ENCODE results near the gene HEPN1. TPM values are rescaled to one million over a fixed set of nuclear protein-coding genes. Genes with fewer than 3 reads are reported as not detected.

Gene HEPN1
- total RNA-seq, 1 experiment from 2014 or later = not detected

DNA sequence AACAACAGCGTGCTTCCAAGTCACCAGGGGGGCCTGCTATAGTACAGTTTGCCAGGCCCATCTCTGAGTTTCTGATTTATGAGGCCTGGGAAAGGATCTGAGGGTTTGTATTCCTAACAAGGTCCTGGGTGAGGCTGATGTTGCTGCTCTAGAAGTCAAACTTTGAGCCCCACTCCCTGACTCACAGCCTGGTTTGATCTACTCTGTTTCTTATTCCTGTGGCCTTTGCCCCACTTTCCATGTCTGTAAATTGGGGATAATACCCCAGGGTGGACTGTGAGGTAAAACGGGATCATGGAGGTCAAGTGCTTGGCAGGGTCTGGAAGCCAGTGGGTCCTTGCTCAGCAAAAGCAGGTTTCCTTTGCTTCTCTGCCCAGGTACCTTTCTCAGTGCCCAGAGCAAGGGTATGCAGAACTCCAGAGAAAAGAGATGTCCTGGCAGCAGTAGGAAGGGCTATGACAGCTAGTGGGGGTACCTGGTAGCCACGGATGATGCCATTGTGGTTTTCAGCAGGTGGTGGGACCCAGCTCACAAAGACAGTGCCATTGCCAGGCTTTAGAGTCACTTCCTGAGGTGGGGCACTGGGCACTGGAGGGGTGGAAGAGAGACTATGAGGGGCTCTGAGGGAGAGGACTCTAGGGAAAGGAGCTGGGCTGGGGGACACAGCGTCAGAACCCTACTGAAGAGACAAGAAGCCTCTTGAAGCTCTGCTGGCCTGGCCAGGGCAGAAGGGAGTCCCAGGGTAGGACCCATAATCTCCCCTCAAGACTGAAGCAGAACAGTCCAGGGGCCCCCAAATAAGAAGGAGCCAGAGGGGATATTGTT, 24.2 kb upstream of the HEPN1 start:
- Histone ChIP-seq H3K9ac (ENCODE audit: low read length) (no peak overlapping the region), H2AFZ (ENCODE audit: low read length) (no peak overlapping the region), H3K27me3 (ENCODE audit: low read length) (no peaks in the 10 kb centered on the region), H3K27ac (ENCODE audit: low read length) (no peak overlapping the region), H3K4me1 (ENCODE audit: low read length) (no peaks in the 10 kb centered on the region), H3K9me2 (replicated peaks; ENCODE audit: insufficient read depth, low read length) (no peaks in the 10 kb centered on the region), H4K20me1 (ENCODE audit: insufficient read depth, low read depth, low read length) (no peaks in the 10 kb centered on the region), H3K9me3 (ENCODE audit: low read length) (no peaks in the 10 kb centered on the region), H3K36me3 (ENCODE audit: insufficient read depth, low read length) (no peaks in the 10 kb centered on the region), H3K79me2 (ENCODE audit: low read length) (no peaks in the 10 kb centered on the region), H3K4me3 (ENCODE audit: low read length) (no peak overlapping the region), H3K4me2 (ENCODE audit: low read depth, low read length, poor library complexity, severe bottlenecking) (no peak overlapping the region)
- no peak for DNase-seq

DNA sequence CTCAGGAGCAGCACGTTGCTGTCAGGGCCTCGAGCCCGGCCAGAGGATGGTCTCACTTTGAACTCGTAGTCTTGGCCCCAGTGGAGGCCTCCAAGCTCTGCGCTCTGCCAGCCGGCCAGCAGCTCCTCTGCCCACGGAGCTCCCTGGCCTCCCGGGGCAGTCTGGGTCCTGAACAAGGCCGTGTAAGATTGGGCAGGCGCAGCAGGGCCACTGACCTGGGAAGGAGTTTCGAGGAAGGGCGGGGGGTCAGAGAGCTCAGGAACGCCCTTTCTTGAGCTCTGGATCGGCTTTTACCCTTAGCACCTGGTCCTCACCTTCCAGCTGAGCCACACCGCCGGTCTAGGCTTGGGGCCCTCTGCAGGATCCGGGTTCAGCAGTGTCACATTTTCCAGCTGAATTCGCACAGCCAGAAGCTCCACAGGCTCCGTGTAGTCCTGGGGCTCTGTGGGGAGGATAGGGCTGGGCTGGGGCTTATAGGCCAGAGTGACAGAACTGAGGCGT, 23.5 kb upstream of the HEPN1 start:
- no peaks in the 10 kb centered on the region for H3K9me2 ChIP-seq (replicated peaks; ENCODE audit: insufficient read depth, low read length)
- H3K4me3 ChIP-seq (ENCODE audit: low read length) = no peak overlapping the region
- H3K9me3 ChIP-seq (ENCODE audit: low read length) = no peaks in the 10 kb centered on the region
- H3K36me3 ChIP-seq (ENCODE audit: insufficient read depth, low read length) = no peaks in the 10 kb centered on the region
- no peaks in the 10 kb centered on the region for H3K27me3 ChIP-seq (ENCODE audit: low read length)
- no peaks in the 10 kb centered on the region for H3K79me2 ChIP-seq (ENCODE audit: low read length)
- no peak overlapping the region for H2AFZ ChIP-seq (ENCODE audit: low read length)
- no peak overlapping the region for H3K4me2 ChIP-seq (ENCODE audit: low read depth, low read length, poor library complexity, severe bottlenecking)
- DNase-seq = no peak
- H4K20me1 ChIP-seq (ENCODE audit: insufficient read depth, low read depth, low read length) = no peaks in the 10 kb centered on the region
- H3K27ac ChIP-seq (ENCODE audit: low read length) = no peak overlapping the region
- H3K9ac ChIP-seq (ENCODE audit: low read length) = no peak overlapping the region
- no peaks in the 10 kb centered on the region for H3K4me1 ChIP-seq (ENCODE audit: low read length)

DNA sequence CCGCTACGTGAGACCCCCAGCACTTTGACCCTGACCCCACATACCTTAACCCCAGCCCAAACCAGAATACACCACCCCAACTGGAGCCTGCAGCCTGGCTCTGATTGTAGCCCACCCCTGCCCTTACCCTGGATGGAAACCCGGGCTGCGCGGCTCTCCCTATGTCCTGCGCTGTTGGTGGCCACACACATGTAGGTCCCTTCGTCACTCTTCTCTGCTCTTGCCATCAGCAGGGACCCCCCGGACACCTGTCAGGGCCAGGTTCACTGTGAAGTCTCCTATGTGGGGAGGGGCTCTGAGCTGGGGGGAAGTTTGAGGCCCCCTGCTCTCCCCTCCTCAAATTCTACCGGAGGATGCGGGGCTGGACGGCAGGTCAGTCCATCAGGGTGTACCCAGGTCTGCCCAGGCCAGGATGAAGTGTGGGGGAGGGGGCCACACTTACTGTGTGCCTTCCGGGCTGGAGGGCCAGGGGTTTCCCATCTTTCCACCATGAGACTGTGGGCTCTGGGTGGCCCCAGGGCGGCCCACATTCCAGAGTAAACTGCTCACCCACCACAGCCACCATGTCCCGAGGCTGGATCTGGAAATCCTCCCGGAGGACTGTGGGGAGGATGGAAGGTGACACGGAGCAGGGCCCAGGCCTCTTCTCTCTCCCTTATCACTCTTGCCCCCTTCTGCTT, 22.8 kb upstream of the HEPN1 start:
- Histone ChIP-seq H3K36me3 (ENCODE audit: insufficient read depth, low read length) (no peaks in the 10 kb centered on the region), H2AFZ (ENCODE audit: low read length) (no peak overlapping the region), H3K27me3 (ENCODE audit: low read length) (no peaks in the 10 kb centered on the region), H3K4me2 (ENCODE audit: low read depth, low read length, poor library complexity, severe bottlenecking) (no peak overlapping the region), H3K79me2 (ENCODE audit: low read length) (no peaks in the 10 kb centered on the region), H3K4me3 (ENCODE audit: low read length) (no peak overlapping the region), H3K9me3 (ENCODE audit: low read length) (no peaks in the 10 kb centered on the region), H3K27ac (ENCODE audit: low read length) (no peak overlapping the region), H3K9me2 (replicated peaks; ENCODE audit: insufficient read depth, low read length) (no peaks in the 10 kb centered on the region), H3K9ac (ENCODE audit: low read length) (no peak overlapping the region), H3K4me1 (ENCODE audit: low read length) (no peaks in the 10 kb centered on the region), H4K20me1 (ENCODE audit: insufficient read depth, low read depth, low read length) (no peaks in the 10 kb centered on the region)
- no peak for DNase-seq

DNA sequence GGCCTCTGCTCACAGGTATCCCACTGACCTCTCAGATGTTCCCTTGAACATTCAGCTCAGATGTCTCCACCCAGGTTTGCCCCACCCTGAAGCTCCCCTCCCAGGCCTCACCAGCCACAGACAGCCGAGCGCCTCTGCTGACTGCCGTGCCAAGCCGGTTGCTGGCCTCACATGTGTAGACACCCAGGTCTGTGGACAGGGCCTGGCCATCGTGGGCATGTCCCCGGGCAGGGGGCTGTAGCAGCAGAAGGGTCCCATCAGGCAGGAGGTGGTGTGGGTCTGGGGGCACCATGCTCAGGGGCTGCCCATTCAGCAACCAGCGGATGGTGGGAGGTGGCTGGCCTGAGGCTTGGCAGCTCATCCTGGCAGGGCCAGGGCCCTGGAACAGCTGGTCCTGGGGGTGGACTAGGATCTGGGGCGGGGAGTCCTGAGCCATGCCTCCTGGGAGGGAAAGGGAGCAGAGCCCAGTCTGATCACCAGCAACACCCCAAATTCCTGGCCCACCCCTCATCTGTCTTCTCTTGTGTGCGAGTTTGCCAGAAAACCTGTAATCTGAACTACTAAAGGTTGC, 22.1 kb upstream of the HEPN1 start:
- Histone ChIP-seq H3K4me2 (ENCODE audit: low read depth, low read length, poor library complexity, severe bottlenecking) (no peak overlapping the region), H3K27ac (ENCODE audit: low read length) (no peak overlapping the region), H3K27me3 (ENCODE audit: low read length) (no peaks in the 10 kb centered on the region), H3K4me3 (ENCODE audit: low read length) (no peak overlapping the region), H3K79me2 (ENCODE audit: low read length) (no peaks in the 10 kb centered on the region), H4K20me1 (ENCODE audit: insufficient read depth, low read depth, low read length) (no peaks in the 10 kb centered on the region), H3K36me3 (ENCODE audit: insufficient read depth, low read length) (no peaks in the 10 kb centered on the region), H3K9me3 (ENCODE audit: low read length) (no peaks in the 10 kb centered on the region), H3K9ac (ENCODE audit: low read length) (no peak overlapping the region), H3K4me1 (ENCODE audit: low read length) (no peaks in the 10 kb centered on the region), H2AFZ (ENCODE audit: low read length) (no peak overlapping the region), H3K9me2 (replicated peaks; ENCODE audit: insufficient read depth, low read length) (no peaks in the 10 kb centered on the region)
- DNase-seq = no peak

DNA sequence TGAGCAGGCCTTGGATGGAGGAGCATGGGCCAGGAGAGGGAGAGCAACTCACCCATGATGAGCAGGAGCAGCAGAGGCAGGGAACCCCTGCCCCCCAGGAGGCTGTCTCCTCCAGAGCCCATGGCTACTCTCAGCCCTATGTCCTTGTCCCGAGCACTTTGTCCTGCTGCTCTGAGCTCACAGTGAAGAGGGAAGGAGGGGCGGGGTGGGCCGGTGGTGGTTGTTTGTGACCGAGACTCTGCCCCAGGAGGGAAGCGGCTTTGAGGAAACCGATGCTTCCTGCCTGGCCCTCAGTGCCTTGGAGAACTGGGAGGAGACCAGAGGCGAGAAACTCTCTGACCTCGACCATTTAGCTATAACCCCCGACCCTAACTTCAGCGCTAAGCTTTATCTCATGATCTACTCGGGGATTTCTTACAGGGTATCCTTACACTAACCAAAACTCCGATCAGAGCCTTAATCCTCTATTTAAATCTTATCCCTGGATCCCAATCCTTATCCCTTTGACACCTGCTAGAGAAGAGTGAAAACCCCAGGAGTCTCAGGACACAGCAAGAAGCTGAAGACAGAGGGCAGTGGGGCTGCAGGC, 21.3 kb upstream of the HEPN1 start, which contains the start of gene ROBO4:
Gene ROBO4 (minus strand): TSS at position 192 of the 589 bp plus-strand sequence. CDS start 70 bp downstream, at position 122.
- Histone ChIP-seq H3K9ac (ENCODE audit: low read length) (no peak within 1 kb of the TSS), H3K9me2 (replicated peaks; ENCODE audit: insufficient read depth, low read length) (no peaks in the 10 kb centered on the region), H3K4me2 (ENCODE audit: low read depth, low read length, poor library complexity, severe bottlenecking) (no peak within 1 kb of the TSS), H3K27ac (ENCODE audit: low read length) (no peak within 1 kb of the TSS), H4K20me1 (ENCODE audit: insufficient read depth, low read depth, low read length) (no peaks in the 10 kb centered on the region), H2AFZ (ENCODE audit: low read length) (no peak within 1 kb of the TSS), H3K4me3 (ENCODE audit: low read length) (no peak within 1 kb of the TSS), H3K79me2 (ENCODE audit: low read length) (no peaks in the 10 kb centered on the region), H3K36me3 (ENCODE audit: insufficient read depth, low read length) (no peaks in the 10 kb centered on the region), H3K27me3 (ENCODE audit: low read length) (no peaks in the 10 kb centered on the region), H3K9me3 (ENCODE audit: low read length) (no peaks in the 10 kb centered on the region), H3K4me1 (ENCODE audit: low read length) (no peaks in the 10 kb centered on the region)
- no peak for DNase-seq

DNA sequence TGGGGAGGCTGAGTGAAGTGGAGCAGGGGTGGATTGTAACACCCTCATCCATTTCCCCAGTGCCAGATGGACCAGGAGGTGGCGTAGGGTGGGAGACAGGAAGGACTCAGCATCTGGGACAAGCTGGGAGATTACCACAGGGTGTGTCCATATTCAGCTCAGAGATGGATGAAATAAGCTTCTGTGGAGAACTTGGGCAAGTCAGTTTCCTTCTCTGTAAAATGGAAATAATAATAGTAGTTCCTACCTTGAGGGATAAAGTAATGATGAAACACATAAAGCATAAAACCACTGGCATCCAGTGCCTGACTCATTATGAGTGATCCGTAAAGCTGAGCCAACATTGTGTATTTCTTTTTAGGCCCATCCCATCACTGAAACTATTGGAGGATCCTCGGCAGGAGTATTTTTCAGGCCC, 20.8 kb upstream of the HEPN1 start:
- no peak overlapping the region for H3K9ac ChIP-seq (ENCODE audit: low read length)
- H3K9me2 ChIP-seq (replicated peaks; ENCODE audit: insufficient read depth, low read length) = no peaks in the 10 kb centered on the region
- H3K4me2 ChIP-seq (ENCODE audit: low read depth, low read length, poor library complexity, severe bottlenecking) = no peak overlapping the region
- no peaks in the 10 kb centered on the region for H3K4me1 ChIP-seq (ENCODE audit: low read length)
- no peaks in the 10 kb centered on the region for H3K79me2 ChIP-seq (ENCODE audit: low read length)
- H2AFZ ChIP-seq (ENCODE audit: low read length) = no peak overlapping the region
- DNase-seq = no peak
- H4K20me1 ChIP-seq (ENCODE audit: insufficient read depth, low read depth, low read length) = no peaks in the 10 kb centered on the region
- H3K36me3 ChIP-seq (ENCODE audit: insufficient read depth, low read length) = no peaks in the 10 kb centered on the region
- H3K27me3 ChIP-seq (ENCODE audit: low read length) = no peaks in the 10 kb centered on the region
- H3K27ac ChIP-seq (ENCODE audit: low read length) = no peak overlapping the region
- H3K4me3 ChIP-seq (ENCODE audit: low read length) = no peak overlapping the region
- no peaks in the 10 kb centered on the region for H3K9me3 ChIP-seq (ENCODE audit: low read length)

DNA sequence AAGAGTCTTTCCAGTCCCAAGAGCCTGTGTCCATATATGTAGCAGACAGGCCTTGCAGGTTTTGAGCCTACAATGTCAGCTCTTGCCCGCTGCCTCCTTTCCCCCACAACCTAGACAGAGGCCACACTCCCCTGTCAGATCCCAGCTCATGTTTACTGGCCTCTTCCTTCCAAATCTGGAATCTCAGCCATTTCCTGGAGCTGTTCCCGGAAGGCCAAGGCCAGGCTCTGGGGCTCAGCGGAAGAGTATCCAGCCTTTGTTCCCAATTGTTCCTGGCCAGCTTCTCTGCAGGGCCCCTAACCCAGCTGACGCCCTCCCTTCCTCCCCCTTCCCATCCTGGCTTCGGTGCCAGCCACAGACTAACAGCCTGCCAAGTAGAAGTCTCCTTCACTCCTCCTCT, 20.3 kb upstream of the HEPN1 start:
- no peak for DNase-seq
- Histone ChIP-seq H4K20me1 (ENCODE audit: insufficient read depth, low read depth, low read length) (no peaks in the 10 kb centered on the region), H3K9ac (ENCODE audit: low read length) (no peak overlapping the region), H3K27ac (ENCODE audit: low read length) (no peak overlapping the region), H3K9me3 (ENCODE audit: low read length) (no peaks in the 10 kb centered on the region), H3K27me3 (ENCODE audit: low read length) (no peaks in the 10 kb centered on the region), H3K79me2 (ENCODE audit: low read length) (no peaks in the 10 kb centered on the region), H3K9me2 (replicated peaks; ENCODE audit: insufficient read depth, low read length) (no peaks in the 10 kb centered on the region), H3K4me3 (ENCODE audit: low read length) (no peak overlapping the region), H3K36me3 (ENCODE audit: insufficient read depth, low read length) (no peaks in the 10 kb centered on the region), H2AFZ (ENCODE audit: low read length) (no peak overlapping the region), H3K4me2 (ENCODE audit: low read depth, low read length, poor library complexity, severe bottlenecking) (no peak overlapping the region), H3K4me1 (ENCODE audit: low read length) (no peaks in the 10 kb centered on the region)
